Esophagus (tissue), 2 donors: ENCODE data around the gene PNPLA5. TPM values are rescaled to one million over a fixed set of nuclear protein-coding genes. Genes with fewer than 3 reads are reported as not detected.
A peak's percentile ranks its signal among the peaks of the same experiment; 100 is the strongest.
"Not testable (repeated sequence)": the region's sequence is repeated elsewhere in the genome, so short reads cannot be mapped to it uniquely, and the experiment has no call there.

Experiments
- H3K27ac ChIP-seq, 2 donors: one replicate each; pipeline ENCODE4 v1.5.1; 2013; ENCODE audit warnings: low read depth in 2 of 2, mild to moderate bottlenecking in 2 of 2, inconsistent platforms in 1 of 2, low read length in 1 of 2, moderate library complexity in 1 of 2
- H3K27me3 ChIP-seq, 2 donors: one replicate each; pipeline ENCODE4 v1.6.1; 2013; ENCODE audit warnings: low read length in 2 of 2, control low read depth in 1 of 2, mild to moderate bottlenecking in 1 of 2; ENCODE audit not compliant: insufficient read depth in 2 of 2, control insufficient read depth in 1 of 2
- H3K36me3 ChIP-seq, 2 donors: one replicate each; pipeline ENCODE4 v1.6.1; 2013; ENCODE audit warnings: low read length in 1 of 2; ENCODE audit not compliant: control insufficient read depth in 2 of 2, insufficient read depth in 2 of 2
- H3K4me1 ChIP-seq, 2 donors: one replicate each; pipeline ENCODE4 v1.6.1; 2013; ENCODE audit warnings: low read length in 1 of 2; ENCODE audit not compliant: control insufficient read depth in 2 of 2, insufficient read depth in 2 of 2
- H3K4me3 ChIP-seq, 2 donors: one replicate each; pipeline ENCODE4 v1.5.1; 2013; ENCODE audit warnings: low read length in 2 of 2, mild to moderate bottlenecking in 2 of 2, low read depth in 1 of 2, moderate library complexity in 1 of 2
- H3K9me3 ChIP-seq, 2 donors: one replicate each; pipeline ENCODE4 v1.6.1; 2013; ENCODE audit warnings: mild to moderate bottlenecking in 2 of 2, low read depth in 1 of 2, low read length in 1 of 2, moderate library complexity in 1 of 2; ENCODE audit not compliant: control insufficient read depth in 2 of 2, insufficient read depth in 1 of 2
- WGBS, 2 donors: extraction: QIAGEN DNeasy Blood & Tissue Kit; methylation state at CpG; one replicate each; pipeline ENCODE4 v1.1.7; 2013; 5-methylcytosine and 5-hydroxymethylcytosine counted together
- polyA plus RNA-seq, 2 donors: library from polyadenylated mRNA; stranded (reverse); fragments of 200-250 nt; gene quantifications; one replicate each; pipeline ENCODE4 v1.2.3, GENCODE V29; 2013
- donor health status: healthy with polysubstance abuse.
- donor health status: Bipolar disorder and iron deficiency.

Gene PNPLA5
- polyA plus RNA-seq, 2 donors: not detected

DNA sequence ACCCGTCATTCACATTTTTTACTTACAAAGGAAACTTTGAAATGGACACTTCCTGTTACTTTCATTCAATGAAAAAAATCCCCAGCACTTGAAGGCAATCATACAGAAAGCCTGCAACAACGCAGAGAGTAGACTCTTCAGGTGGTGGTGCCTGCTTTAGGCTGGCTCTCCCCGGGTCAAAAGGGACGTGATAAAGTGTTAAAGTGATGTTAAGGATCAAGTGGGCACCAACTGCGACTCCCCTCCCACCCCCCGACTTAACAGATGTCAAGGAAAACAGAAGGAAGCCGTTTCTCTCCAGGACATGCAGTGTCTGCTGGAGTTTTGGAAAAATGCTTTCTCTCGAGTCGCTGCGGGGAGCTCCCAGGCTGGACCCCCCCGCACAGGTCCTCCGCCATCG lies 31.4 kb upstream of the PNPLA5 start:
- no peak overlapping the region for H3K27ac ChIP-seq
- H3K9me3 ChIP-seq: no peaks in the 10 kb centered on the region
- H3K36me3 ChIP-seq: no peaks in the 10 kb centered on the region
- no peaks in the 10 kb centered on the region for H3K27me3 ChIP-seq
- H3K4me3 ChIP-seq: peak overlapping the region in 1 of 2 donors; percentile 39
- peaks cover 6 to 16% of the 10 kb centered on the region in 2 donors for H3K4me1 ChIP-seq
- WGBS, 2 donors: 2 to 3% methylated on average over 13 of the region's 13 CpGs

DNA sequence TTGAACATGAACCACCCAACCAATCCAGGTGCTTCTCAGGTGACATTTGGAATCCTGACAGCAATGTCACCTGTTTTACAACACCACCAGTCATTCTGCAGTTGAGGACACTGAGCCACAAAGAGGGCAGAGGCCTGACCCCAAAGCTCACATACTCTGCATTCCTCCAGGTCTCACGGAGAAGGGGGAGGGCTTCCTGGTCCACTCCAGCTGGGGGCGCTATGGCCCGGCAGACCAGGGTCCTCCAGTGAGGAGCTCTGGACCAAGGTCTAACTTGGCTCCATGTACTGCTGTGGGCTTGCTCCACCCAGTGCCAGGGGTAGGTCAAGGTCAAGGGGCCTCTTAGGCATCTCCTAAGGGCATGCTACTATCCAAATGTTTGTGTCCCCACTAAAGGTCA lies 30.3 kb upstream of the PNPLA5 start:
- WGBS, 2 donors: 78 to 86% methylated on average over 3 of the region's 3 CpGs

DNA sequence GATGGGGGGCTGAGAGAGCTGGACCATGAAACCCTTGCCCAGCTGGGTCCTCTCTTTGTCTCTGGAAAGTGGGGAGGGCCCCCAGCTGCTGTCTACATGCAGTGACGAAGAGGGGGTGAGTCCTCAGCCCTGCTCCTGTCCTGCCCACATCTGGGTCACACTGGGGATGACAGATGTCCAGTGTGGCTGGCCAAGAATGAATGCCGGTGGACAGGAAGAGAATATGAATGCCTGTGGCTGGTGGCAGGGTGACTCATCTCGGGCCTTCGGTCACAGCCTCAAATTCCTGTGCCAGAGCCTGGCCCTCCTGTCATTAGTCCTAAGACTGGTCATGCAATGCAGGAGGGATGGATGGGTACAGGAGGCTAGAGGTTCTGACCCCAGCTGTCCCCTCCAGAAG lies 29.6 kb upstream of the PNPLA5 start:
- WGBS, 2 donors: 49 to 60% methylated on average over 4 of the region's 4 CpGs
- H3K36me3 ChIP-seq: no peaks in the 10 kb centered on the region
- peaks cover 6 to 16% of the 10 kb centered on the region in 2 donors for H3K4me1 ChIP-seq
- no peaks in the 10 kb centered on the region for H3K9me3 ChIP-seq
- H3K27me3 ChIP-seq: no peaks in the 10 kb centered on the region
- no peak overlapping the region for H3K27ac ChIP-seq
- H3K4me3 ChIP-seq: no peak overlapping the region

More for the DNA sequence above, 30.3 kb upstream of the PNPLA5 start:
- Histone ChIP-seq H3K4me1 (peaks cover 6 to 16% of the 10 kb centered on the region in 2 donors), H3K27me3 (no peaks in the 10 kb centered on the region), H3K27ac (no peak overlapping the region), H3K4me3 (no peak overlapping the region), H3K36me3 (no peaks in the 10 kb centered on the region), H3K9me3 (no peaks in the 10 kb centered on the region)

DNA sequence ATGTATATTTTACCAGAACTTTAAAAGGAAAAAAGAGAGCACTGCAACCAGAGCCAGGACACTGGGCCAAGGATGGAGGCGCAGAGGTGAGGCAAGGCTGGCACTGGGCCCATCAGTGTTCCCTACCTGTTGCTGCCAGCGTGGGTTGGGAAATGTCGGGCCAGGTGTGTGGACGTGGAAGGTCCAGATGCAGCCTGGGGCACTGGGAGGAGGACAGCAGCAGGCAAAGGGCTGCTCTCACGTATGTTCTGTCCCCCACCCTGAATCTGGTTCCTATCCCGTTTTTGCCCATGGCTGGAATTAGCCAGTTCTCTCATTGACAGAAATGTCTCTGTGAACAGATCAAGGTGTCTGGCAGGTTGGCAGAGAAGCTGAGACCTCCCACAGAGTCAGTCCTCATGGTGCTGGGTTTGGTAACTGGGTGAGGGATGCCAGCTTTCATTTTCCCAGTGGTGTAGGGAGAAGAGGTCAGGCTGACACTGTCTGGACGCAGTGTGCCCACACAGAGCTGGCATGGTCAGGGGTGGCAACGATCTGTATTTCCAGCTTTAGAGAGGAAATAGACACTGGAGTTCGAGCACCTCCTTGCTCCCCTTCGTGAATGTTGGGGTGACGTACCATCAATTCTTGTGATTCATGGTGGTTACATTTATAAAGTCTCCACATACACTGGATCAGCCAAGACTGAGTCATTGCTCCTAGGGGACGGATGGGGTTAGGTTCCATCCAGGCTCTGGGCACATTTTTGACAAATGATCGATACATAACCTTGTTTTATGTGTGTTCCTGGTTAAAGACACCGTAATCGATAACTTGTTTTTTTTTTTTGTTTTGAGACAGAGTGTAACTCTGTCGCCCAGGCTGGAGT lies 27.5 kb upstream of the PNPLA5 start:
- Histone ChIP-seq H3K27me3 (no peaks in the 10 kb centered on the region), H3K36me3 (no peaks in the 10 kb centered on the region), H3K4me3 (no peak overlapping the region), H3K27ac (no peak overlapping the region), H3K4me1 (peaks cover 2 to 5% of the 10 kb centered on the region in 2 donors), H3K9me3 (peaks cover 0 to 4% of the 10 kb centered on the region in 2 donors)
- 55 to 67% methylated on average over 16 of the region's 16 CpGs for WGBS, 2 donors

DNA sequence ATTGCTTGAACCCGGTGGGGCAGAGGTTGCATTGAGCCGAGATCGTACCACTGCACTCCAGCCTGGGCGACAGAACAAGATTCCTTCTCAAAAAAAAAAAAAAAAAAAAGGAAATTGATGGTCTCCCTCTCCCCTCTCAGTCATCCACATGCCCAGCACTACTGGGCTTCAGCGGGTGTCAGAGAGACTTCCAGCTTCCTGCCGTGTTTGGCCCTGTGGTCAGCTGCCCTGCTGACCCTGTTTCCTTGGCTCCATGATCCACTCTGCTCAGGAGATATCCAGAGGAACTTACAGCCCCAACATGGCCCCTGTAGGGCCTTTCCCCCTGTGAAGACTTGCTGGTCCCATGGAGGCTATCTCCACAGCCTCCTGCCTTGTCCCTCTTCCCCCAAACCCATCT lies 25.7 kb upstream of the PNPLA5 start:
- H3K27me3 ChIP-seq: no peaks in the 10 kb centered on the region
- WGBS, 2 donors: 84% methylated on average over 6 of the region's 6 CpGs

DNA sequence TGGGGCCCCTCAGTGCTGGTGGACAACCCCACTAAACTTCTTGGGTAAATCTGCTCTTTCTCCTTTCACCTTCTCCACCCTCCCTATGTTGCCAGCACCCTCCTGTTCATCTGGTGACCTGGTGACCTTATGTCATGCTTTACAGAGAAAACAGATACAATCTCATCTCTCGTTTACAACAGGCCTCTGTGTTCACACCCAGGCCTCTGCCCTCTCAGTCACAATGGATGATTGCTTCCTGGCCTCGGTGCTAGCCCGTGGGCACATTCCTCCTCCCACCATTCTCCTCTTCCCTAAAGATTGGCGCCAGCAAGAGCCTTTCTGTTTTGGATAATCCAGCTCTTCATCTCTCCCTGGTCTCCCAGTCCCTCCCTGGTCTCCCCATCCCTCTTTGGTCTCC lies 19.5 kb upstream of the PNPLA5 start:
- WGBS, 2 donors: 14 to 37% methylated on average over 4 of the region's 4 CpGs
- Histone ChIP-seq H3K27ac (no peak overlapping the region), H3K36me3 (no peaks in the 10 kb centered on the region), H3K4me1 (no peaks in the 10 kb centered on the region), H3K9me3 (peaks cover 0 to 6% of the 10 kb centered on the region in 2 donors), H3K4me3 (no peak overlapping the region), H3K27me3 (no peaks in the 10 kb centered on the region)

More for the DNA sequence above, 25.7 kb upstream of the PNPLA5 start:
- Histone ChIP-seq H3K4me3 (no peak overlapping the region), H3K36me3 (no peaks in the 10 kb centered on the region), H3K4me1 (no peaks in the 10 kb centered on the region), H3K27ac (no peak overlapping the region), H3K9me3 (peaks cover 0 to 4% of the 10 kb centered on the region in 2 donors)

DNA sequence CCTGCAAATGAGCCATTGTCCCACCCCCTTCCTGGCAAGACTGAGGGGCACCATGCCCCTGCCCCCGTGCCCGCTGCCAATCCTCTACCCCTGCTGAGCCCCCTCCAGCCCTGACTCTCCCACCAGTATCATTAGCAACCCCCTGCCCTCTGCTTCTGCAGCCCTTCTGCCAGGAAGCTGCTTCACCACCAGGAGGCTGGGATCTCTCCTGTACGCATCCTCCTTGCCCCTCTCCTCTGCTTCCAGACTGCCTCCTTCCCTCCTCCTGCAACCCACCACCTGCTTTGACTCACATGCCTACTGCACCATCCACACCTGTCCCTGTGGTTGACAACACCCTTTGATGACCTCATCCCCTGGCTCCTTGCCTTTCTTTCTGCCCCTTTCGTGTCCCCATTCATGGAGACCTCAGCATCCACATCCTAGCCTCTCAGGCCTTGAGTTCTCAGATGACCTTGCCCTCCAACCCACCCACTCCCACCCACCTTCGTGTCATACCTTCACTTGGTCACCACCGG lies 18.4 kb upstream of the PNPLA5 start:
- no peaks in the 10 kb centered on the region for H3K27me3 ChIP-seq
- H3K36me3 ChIP-seq: no peaks in the 10 kb centered on the region
- no peak overlapping the region for H3K4me3 ChIP-seq
- WGBS, 2 donors: 59 to 62% methylated on average over 6 of the region's 6 CpGs
- H3K4me1 ChIP-seq: no peaks in the 10 kb centered on the region
- no peak overlapping the region for H3K27ac ChIP-seq
- peaks cover 0 to 2% of the 10 kb centered on the region in 2 donors for H3K9me3 ChIP-seq

DNA sequence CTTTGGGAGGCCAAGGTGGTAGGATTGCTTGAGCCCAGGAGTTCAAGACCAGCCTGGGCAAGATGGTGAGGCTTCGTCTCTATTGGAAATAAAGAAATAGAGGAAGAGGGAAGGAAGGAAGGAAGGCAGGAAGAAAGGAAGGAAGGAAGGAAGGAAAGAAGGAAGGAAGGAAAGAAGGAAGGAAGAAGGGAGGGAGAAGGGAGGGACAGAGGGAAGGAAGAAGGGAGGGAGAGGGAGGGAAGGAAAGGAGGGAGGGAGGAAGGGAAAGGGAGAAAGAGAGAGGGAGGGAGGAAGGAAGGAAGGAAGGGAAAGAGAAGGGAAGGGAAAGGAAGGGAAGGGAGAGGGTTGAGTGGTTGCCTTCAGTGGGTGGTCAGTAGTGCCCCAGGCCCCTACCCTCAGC lies 17.9 kb upstream of the PNPLA5 start:
- WGBS, 2 donors: 78 to 83% methylated on average over 1 of the region's 1 CpG
- Histone ChIP-seq H3K27ac (no peak overlapping the region), H3K36me3 (no peaks in the 10 kb centered on the region), H3K4me3 (no peak overlapping the region), H3K27me3 (no peaks in the 10 kb centered on the region), H3K4me1 (no peaks in the 10 kb centered on the region), H3K9me3 (peaks cover 0 to 2% of the 10 kb centered on the region in 2 donors)

DNA sequence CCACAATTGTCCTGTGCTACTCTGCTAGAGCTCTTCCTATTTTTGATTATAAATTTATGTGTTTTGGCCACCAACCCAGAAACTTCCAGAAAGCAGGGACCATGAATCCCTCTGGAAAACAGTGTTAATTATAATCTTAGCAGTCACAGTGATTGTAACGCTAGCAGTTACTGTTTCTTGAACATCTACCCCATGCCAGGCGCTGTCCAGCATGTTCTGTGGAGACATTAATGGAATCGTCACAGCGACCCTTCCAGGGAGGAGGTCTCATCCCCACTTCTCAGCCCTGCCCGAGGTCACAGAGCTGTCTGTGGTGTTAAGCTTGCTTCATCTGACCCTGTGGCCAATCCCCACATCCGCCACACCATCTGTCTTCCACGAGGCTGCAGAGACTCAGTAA lies 13.9 kb upstream of the PNPLA5 start:
- H3K27ac ChIP-seq: no peak overlapping the region
- H3K4me3 ChIP-seq: no peak overlapping the region
- H3K36me3 ChIP-seq: no peaks in the 10 kb centered on the region
- H3K27me3 ChIP-seq: no peaks in the 10 kb centered on the region
- WGBS, 2 donors: 40 to 45% methylated on average over 7 of the region's 7 CpGs
- no peaks in the 10 kb centered on the region for H3K4me1 ChIP-seq
- H3K9me3 ChIP-seq: no peaks in the 10 kb centered on the region

DNA sequence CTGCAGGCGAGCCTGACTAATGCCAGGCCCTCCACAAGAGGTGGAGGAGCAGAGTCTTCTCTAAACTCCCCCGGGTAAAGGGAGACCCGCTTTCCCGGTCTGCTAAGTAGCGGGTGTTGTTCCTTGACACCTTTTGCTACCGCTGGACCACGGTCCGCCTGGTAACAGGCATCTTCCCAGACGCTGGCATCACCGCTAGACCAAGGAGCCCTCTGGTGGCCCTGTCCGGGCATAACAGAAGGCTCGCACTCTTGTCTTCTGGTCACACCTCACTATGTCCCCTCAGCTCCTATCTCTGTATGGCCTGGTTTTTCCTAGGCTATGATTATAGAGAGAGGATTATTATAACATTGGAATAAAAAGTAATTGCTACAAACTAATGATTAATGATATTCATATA lies 12.6 kb upstream of the PNPLA5 start:
- H3K4me3 ChIP-seq, H3K4me1 ChIP-seq, H3K9me3 ChIP-seq, H3K27me3 ChIP-seq, H3K27ac ChIP-seq, H3K36me3 ChIP-seq: not testable (repeated sequence)
- WGBS, 2 donors: 34 to 36% methylated on average over 12 of the region's 12 CpGs
